Pulmonary artery endothelial cell (primary cell): Measurements from ENCODE around the gene IRAK2. TPM values are rescaled to one million over a fixed set of nuclear protein-coding genes. Genes with fewer than 3 reads are reported as not detected.

Experiments
- DNase-seq: peaks from one replicate; pipeline ENCODE4 v3.0.0-alpha.2; 2011; ENCODE audit warnings: low read depth, low spot score
- total RNA-seq: library from RNA; depleted of rRNA; stranded (reverse); fragments of >200 nt; gene quantifications from 2 replicates; pipeline ENCODE4 v1.2.3, GENCODE V29; 2014

Gene IRAK2
- total RNA-seq, 1 donor from 2014 or later: 29.4 TPM

GRCh38 chr3:10188804-10189556 is 24.3 kb downstream of the IRAK2 start:
- no peak for DNase-seq

- DNase-seq: peak; percentile 89
Measured at GRCh38 chr3:10189557-10190354, 25.0 kb downstream of the IRAK2 start.

GRCh38 chr3:10192953-10193691 is 28.4 kb downstream of the IRAK2 start:
- DNase-seq: peak; percentile 82

- DNase-seq: no peak
Measured at GRCh38 chr3:10193692-10194327, 29.1 kb downstream of the IRAK2 start.

- DNase-seq: no peak
Measured at GRCh38 chr3:10194328-10195071, 29.8 kb downstream of the IRAK2 start.

- DNase-seq: no peak
Measured at GRCh38 chr3:10195366-10196089, 30.8 kb downstream of the IRAK2 start.

GRCh38 chr3:10196389-10197052 is 31.8 kb downstream of the IRAK2 start:
- DNase-seq: no peak

GRCh38 chr3:10198226-10198625 is 33.5 kb downstream of the IRAK2 start:
- no peak for DNase-seq

GRCh38 chr3:10198761-10199649 is 34.3 kb downstream of the IRAK2 start:
- no peak for DNase-seq

GRCh38 chr3:10204921-10205320 is 40.2 kb downstream of the IRAK2 start:
- no peak for DNase-seq

- DNase-seq: peak; percentile 66
Measured at GRCh38 chr3:10205451-10206165, 40.9 kb downstream of the IRAK2 start.

- DNase-seq: no peak
Measured at GRCh38 chr3:10206166-10206511, 41.4 kb downstream of the IRAK2 start.

- no peak for DNase-seq
Measured at GRCh38 chr3:10213156-10213792, 48.6 kb downstream of the IRAK2 start.

GRCh38 chr3:10215578-10216368 is 51.1 kb downstream of the IRAK2 start:
- DNase-seq: no peak

GRCh38 chr3:10217359-10217758 is 52.6 kb downstream of the IRAK2 start:
- DNase-seq: no peak

- no peak for DNase-seq
Measured at GRCh38 chr3:10219737-10220136, 55.0 kb downstream of the IRAK2 start.
